ENCODE data around the gene STK32C.

GRCh38 chr10:132230557-132231210 is 77.1 kb downstream of the STK32C start:
- TF ChIP-seq POLR2A (IDR thresholded peaks at IDR 0.05), result no peak
- TF ChIP-seq CTCF (IDR thresholded peaks at IDR 0.05), result no peak

Measured in prostate gland (tissue), 2 donors.